ENCODE measurements around the gene PDE2A. TPM values are rescaled to one million over a fixed set of nuclear protein-coding genes. Genes with fewer than 3 reads are reported as not detected.
A peak's percentile ranks its signal among the peaks of the same experiment; 100 is the strongest.

PDE2A gene
- total RNA-seq, 1 experiment from 2014 or later, result 1.1 TPM

- Mint-ChIP-seq H3K9me3 (ENCODE audit: low read depth, unreplicated experiment) (no peaks in the 10 kb centered on the region), H3K4me1 (ENCODE audit: low read depth, unreplicated experiment) (peaks cover 9% of the 10 kb centered on the region), H3K36me3 (ENCODE audit: insufficient read depth, unreplicated experiment) (peaks cover 6% of the 10 kb centered on the region), H3K4me3 (ENCODE audit: low read depth, unreplicated experiment) (no peak overlapping the region), H3K27me3 (ENCODE audit: unreplicated experiment) (peaks cover 24% of the 10 kb centered on the region), H3K27ac (ENCODE audit: unreplicated experiment) (no peak overlapping the region)
- CTCF ChIA-PET, result no interaction called here
- BruUV-seq (replicated peaks), result no TSS peak
- no peak for DNase-seq
- no peak for TF ChIP-seq CTCF (IDR thresholded peaks at IDR 0.05; ENCODE audit: unreplicated experiment)
- intact Hi-C loops (cut with micrococcal nuclease; ENCODE audit: unreplicated experiment), result no loop called here
These were observed 27.8 kb downstream of the PDE2A start for GRCh38 chr11:72646472-72646871.

- intact Hi-C loops (cut with micrococcal nuclease; ENCODE audit: unreplicated experiment), result no loop called here
- Mint-ChIP-seq H3K9me3 (ENCODE audit: low read depth, unreplicated experiment) (no peaks in the 10 kb centered on the region), H3K27ac (ENCODE audit: unreplicated experiment) (no peak overlapping the region), H3K4me3 (ENCODE audit: low read depth, unreplicated experiment) (no peak overlapping the region), H3K36me3 (ENCODE audit: insufficient read depth, unreplicated experiment) (peaks cover 6% of the 10 kb centered on the region), H3K4me1 (ENCODE audit: low read depth, unreplicated experiment) (peaks cover 9% of the 10 kb centered on the region), H3K27me3 (ENCODE audit: unreplicated experiment) (peaks cover 20% of the 10 kb centered on the region)
- no peak for DNase-seq
- no peak for TF ChIP-seq CTCF (IDR thresholded peaks at IDR 0.05; ENCODE audit: unreplicated experiment)
- no TSS peak for BruUV-seq (replicated peaks)
- CTCF ChIA-PET, result no interaction called here
These were observed 28.2 kb downstream of the PDE2A start for GRCh38 chr11:72646024-72646423.

- CTCF ChIA-PET, result interaction anchor here (0.6 to 1.9 kb wide), 4 partner anchors 40 to 172 kb away, joined by 3 to 10 read pairs (median 3); no protein-coding TSS in a partner anchor
- no TSS peak for BruUV-seq (replicated peaks)
- Mint-ChIP-seq H3K4me1 (ENCODE audit: low read depth, unreplicated experiment) (peaks cover 9% of the 10 kb centered on the region), H3K27ac (ENCODE audit: unreplicated experiment) (peak overlapping the region; percentile 59), H3K9me3 (ENCODE audit: low read depth, unreplicated experiment) (no peaks in the 10 kb centered on the region), H3K27me3 (ENCODE audit: unreplicated experiment) (no peaks in the 10 kb centered on the region), H3K4me3 (ENCODE audit: low read depth, unreplicated experiment) (no peak overlapping the region), H3K36me3 (ENCODE audit: insufficient read depth, unreplicated experiment) (peaks cover 6% of the 10 kb centered on the region)
- no peak for TF ChIP-seq CTCF (IDR thresholded peaks at IDR 0.05; ENCODE audit: unreplicated experiment)
- DNase-seq, result peak; percentile 79
- intact Hi-C loops (cut with micrococcal nuclease; ENCODE audit: unreplicated experiment), result loop anchor here (5.0 kb wide), 1 partner anchor 36 kb away; no protein-coding TSS in a partner anchor
These were observed 30.7 kb downstream of the PDE2A start for GRCh38 chr11:72643547-72643946.

GRCh38 chr11:72642884-72643522, 31.2 kb downstream of the PDE2A start:
- intact Hi-C loops (cut with micrococcal nuclease; ENCODE audit: unreplicated experiment), result loop anchor here (5.0 kb wide), 1 partner anchor 36 kb away; no protein-coding TSS in a partner anchor
- peak; percentile 93 for TF ChIP-seq CTCF (IDR thresholded peaks at IDR 0.05; ENCODE audit: unreplicated experiment)
- Mint-ChIP-seq H3K27ac (ENCODE audit: unreplicated experiment) (peak overlapping the region; percentile 59), H3K27me3 (ENCODE audit: unreplicated experiment) (peaks cover 2% of the 10 kb centered on the region), H3K4me1 (ENCODE audit: low read depth, unreplicated experiment) (peaks cover 9% of the 10 kb centered on the region), H3K9me3 (ENCODE audit: low read depth, unreplicated experiment) (no peaks in the 10 kb centered on the region), H3K36me3 (ENCODE audit: insufficient read depth, unreplicated experiment) (peaks cover 6% of the 10 kb centered on the region), H3K4me3 (ENCODE audit: low read depth, unreplicated experiment) (no peak overlapping the region)
- BruUV-seq (replicated peaks), result no TSS peak
- CTCF ChIA-PET, result interaction anchor here (1.0 to 1.9 kb wide), 3 partner anchors 31 to 172 kb away, joined by 3 to 10 read pairs (median 7); no protein-coding TSS in a partner anchor
- peak; percentile 75 for DNase-seq

All from Calu3 (cell line).